ENCODE results near the gene ITPR1. TPM values are rescaled to one million over a fixed set of nuclear protein-coding genes. Genes with fewer than 3 reads are reported as not detected.

Gene ITPR1
- total and polyA plus RNA-seq, 4 donors: 3.7 to 39.4 (median 8.2) TPM

DNA sequence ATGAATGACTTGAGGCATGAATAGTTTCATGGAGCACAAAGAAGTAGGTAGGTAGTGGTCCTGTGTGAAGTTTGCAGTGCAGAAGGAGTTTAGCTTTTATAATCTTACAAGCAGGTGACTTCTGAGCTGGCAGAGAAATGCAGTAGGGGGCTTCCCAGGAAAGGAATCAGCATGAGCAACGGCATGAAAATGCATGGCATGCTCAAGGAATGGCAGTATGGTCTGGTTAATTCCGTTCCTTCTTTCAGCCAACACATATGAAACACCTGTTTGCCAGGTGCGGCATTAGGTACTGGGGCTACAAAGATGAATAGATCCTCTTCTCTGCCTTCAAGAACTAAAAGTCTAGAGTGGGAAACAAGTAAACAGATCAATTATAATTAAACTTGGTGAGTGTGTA lies 348.1 kb downstream of the ITPR1 start:
- WGBS: 95% methylated on average over 3 of the region's 3 CpGs
- Histone ChIP-seq H3K9me3 (ENCODE audit: control insufficient read depth in 4 of 4, low read length in 3 of 4) (no peaks in the 10 kb centered on the region), H3K9ac (ENCODE audit: low read depth in 1 of 2, low read length in 2 of 2) (no peak overlapping the region), H3K4me3 (ENCODE audit: low read depth in 1 of 3, low read length in 3 of 3) (no peak overlapping the region), H3K4me1 (ENCODE audit: control insufficient read depth in 4 of 4, insufficient read depth in 4 of 4, low read length in 3 of 4) (no peaks in the 10 kb centered on the region), H3K27me3 (ENCODE audit: control insufficient read depth in 4 of 4, insufficient read depth in 4 of 4, low read length in 3 of 4) (no peaks in the 10 kb centered on the region), H3K27ac (ENCODE audit: low read depth in 1 of 2, low read length in 2 of 2) (no peak overlapping the region), H3K36me3 (ENCODE audit: control insufficient read depth in 4 of 4, insufficient read depth in 3 of 4, low read depth in 1 of 4, low read length in 3 of 4) (peaks cover 0 to 1% (median 0%) of the 10 kb centered on the region in 4 donors)
- TF ChIP-seq, protein P1, sequence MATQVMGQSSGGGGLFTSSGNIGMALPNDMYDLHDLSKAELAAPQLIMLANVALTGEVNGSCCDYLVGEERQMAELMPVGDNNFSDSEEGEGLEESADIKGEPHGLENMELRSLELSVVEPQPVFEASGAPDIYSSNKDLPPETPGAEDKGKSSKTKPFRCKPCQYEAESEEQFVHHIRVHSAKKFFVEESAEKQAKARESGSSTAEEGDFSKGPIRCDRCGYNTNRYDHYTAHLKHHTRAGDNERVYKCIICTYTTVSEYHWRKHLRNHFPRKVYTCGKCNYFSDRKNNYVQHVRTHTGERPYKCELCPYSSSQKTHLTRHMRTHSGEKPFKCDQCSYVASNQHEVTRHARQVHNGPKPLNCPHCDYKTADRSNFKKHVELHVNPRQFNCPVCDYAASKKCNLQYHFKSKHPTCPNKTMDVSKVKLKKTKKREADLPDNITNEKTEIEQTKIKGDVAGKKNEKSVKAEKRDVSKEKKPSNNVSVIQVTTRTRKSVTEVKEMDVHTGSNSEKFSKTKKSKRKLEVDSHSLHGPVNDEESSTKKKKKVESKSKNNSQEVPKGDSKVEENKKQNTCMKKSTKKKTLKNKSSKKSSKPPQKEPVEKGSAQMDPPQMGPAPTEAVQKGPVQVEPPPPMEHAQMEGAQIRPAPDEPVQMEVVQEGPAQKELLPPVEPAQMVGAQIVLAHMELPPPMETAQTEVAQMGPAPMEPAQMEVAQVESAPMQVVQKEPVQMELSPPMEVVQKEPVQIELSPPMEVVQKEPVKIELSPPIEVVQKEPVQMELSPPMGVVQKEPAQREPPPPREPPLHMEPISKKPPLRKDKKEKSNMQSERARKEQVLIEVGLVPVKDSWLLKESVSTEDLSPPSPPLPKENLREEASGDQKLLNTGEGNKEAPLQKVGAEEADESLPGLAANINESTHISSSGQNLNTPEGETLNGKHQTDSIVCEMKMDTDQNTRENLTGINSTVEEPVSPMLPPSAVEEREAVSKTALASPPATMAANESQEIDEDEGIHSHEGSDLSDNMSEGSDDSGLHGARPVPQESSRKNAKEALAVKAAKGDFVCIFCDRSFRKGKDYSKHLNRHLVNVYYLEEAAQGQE (IDR thresholded peaks at IDR 0.05): no peak
- TF ChIP-seq FOXA2 (IDR thresholded peaks at IDR 0.05) (no peak), TAF1 (conservative IDR thresholded peaks at IDR 0.05) (no peak), SP1 (IDR thresholded peaks at IDR 0.05) (no peak), JUND (IDR thresholded peaks at IDR 0.05) (no peak), EGR1 (IDR thresholded peaks at IDR 0.05; ENCODE audit: low read depth in 2 of 2) (no peak), FOXA1 (IDR thresholded peaks at IDR 0.05) (no peak), NR2F2 (IDR thresholded peaks at IDR 0.05) (no peak), RXRA (IDR thresholded peaks at IDR 0.05) (no peak)
- TF ChIP-seq, protein P2, sequence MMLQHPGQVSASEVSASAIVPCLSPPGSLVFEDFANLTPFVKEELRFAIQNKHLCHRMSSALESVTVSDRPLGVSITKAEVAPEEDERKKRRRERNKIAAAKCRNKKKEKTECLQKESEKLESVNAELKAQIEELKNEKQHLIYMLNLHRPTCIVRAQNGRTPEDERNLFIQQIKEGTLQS (IDR thresholded peaks at IDR 0.05): no peak
- TF ChIP-seq, protein P3, sequence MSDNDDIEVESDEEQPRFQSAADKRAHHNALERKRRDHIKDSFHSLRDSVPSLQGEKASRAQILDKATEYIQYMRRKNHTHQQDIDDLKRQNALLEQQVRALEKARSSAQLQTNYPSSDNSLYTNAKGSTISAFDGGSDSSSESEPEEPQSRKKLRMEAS (IDR thresholded peaks at IDR 0.05): no peak
- TF ChIP-seq, protein P4, sequence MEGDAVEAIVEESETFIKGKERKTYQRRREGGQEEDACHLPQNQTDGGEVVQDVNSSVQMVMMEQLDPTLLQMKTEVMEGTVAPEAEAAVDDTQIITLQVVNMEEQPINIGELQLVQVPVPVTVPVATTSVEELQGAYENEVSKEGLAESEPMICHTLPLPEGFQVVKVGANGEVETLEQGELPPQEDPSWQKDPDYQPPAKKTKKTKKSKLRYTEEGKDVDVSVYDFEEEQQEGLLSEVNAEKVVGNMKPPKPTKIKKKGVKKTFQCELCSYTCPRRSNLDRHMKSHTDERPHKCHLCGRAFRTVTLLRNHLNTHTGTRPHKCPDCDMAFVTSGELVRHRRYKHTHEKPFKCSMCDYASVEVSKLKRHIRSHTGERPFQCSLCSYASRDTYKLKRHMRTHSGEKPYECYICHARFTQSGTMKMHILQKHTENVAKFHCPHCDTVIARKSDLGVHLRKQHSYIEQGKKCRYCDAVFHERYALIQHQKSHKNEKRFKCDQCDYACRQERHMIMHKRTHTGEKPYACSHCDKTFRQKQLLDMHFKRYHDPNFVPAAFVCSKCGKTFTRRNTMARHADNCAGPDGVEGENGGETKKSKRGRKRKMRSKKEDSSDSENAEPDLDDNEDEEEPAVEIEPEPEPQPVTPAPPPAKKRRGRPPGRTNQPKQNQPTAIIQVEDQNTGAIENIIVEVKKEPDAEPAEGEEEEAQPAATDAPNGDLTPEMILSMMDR (IDR thresholded peaks at IDR 0.05; ENCODE audit: low read depth, low read length, missing input control): no peak
- no peak for DNase-seq (ENCODE audit: low spot score)

DNA sequence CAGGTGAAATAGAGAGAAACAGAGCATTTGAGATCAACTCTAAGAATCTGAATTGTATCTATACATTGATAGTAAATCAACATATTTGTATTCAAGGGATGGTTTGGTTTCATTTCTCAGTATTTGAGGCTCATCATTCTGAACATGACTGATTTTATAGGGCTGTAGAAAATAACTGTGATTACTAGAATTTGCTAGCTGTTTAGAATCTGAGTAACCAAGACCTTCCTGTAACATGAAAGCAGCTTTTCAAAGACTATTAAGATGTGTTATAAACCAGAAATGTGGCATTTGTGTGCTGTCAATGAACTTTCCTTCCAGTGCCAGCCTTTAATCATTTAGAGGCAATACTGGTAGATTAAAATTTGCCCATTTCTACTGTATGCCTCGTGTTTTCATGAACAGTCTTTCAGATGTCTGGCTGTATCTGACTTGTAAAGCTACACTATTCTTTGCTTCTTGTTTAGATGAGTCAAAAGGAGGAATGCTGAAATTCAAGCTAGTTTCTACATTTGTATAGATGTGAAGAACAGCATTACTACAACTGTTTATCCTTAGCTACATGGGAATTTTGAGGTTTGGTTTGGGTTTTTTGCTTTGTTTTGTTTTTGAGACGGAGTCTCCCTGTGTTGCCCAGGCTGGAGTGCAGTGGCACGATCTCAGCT lies 348.8 kb downstream of the ITPR1 start:
- H3K9me3 ChIP-seq (ENCODE audit: control insufficient read depth in 4 of 4, low read length in 3 of 4): no peaks in the 10 kb centered on the region
- H3K4me3 ChIP-seq (ENCODE audit: low read depth in 1 of 3, low read length in 3 of 3): no peak overlapping the region
- no peak overlapping the region for H3K27ac ChIP-seq (ENCODE audit: low read depth in 1 of 2, low read length in 2 of 2)
- WGBS: 95% methylated on average over 3 of the region's 3 CpGs
- H3K9ac ChIP-seq (ENCODE audit: low read depth in 1 of 2, low read length in 2 of 2): no peak overlapping the region
- no peaks in the 10 kb centered on the region for H3K27me3 ChIP-seq (ENCODE audit: control insufficient read depth in 4 of 4, insufficient read depth in 4 of 4, low read length in 3 of 4)
- DNase-seq (ENCODE audit: low spot score): no peak
- H3K36me3 ChIP-seq (ENCODE audit: control insufficient read depth in 4 of 4, insufficient read depth in 3 of 4, low read depth in 1 of 4, low read length in 3 of 4): no peaks in the 10 kb centered on the region
- H3K4me1 ChIP-seq (ENCODE audit: control insufficient read depth in 4 of 4, insufficient read depth in 4 of 4, low read length in 3 of 4): no peaks in the 10 kb centered on the region
- TF ChIP-seq, protein P3 (IDR thresholded peaks at IDR 0.05): no peak
- TF ChIP-seq RXRA (IDR thresholded peaks at IDR 0.05): no peak
- TF ChIP-seq HNF4G (IDR thresholded peaks at IDR 0.05): no peak
